ENCODE results near the gene DRGX.

Gene DRGX

DNA sequence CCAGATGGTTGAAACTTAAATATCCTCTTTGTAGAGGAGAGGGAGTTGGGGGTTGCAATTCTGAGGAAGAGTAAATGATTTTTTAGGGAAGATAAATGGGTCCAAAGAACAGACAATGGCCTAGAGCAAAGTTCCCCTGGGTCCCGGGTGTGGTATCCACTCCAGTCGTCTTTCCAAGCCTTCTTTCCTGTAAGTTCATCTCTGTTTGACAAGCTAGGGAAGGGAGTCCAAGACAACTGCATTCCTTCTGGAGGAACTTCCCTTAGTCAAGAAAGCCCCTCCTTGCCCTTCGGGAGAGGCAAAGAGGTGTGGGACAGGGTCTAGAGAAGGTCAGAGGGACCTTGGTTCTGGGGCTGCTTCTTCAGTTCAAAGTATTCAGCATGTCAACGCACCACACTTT, 63.6 kb downstream of the DRGX start:
- TF ChIP-seq, protein P1, sequence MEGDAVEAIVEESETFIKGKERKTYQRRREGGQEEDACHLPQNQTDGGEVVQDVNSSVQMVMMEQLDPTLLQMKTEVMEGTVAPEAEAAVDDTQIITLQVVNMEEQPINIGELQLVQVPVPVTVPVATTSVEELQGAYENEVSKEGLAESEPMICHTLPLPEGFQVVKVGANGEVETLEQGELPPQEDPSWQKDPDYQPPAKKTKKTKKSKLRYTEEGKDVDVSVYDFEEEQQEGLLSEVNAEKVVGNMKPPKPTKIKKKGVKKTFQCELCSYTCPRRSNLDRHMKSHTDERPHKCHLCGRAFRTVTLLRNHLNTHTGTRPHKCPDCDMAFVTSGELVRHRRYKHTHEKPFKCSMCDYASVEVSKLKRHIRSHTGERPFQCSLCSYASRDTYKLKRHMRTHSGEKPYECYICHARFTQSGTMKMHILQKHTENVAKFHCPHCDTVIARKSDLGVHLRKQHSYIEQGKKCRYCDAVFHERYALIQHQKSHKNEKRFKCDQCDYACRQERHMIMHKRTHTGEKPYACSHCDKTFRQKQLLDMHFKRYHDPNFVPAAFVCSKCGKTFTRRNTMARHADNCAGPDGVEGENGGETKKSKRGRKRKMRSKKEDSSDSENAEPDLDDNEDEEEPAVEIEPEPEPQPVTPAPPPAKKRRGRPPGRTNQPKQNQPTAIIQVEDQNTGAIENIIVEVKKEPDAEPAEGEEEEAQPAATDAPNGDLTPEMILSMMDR (IDR thresholded peaks at IDR 0.05; ENCODE audit: insufficient read depth, low read length, poor library complexity, severe bottlenecking) = no peak
- no peak for DNase-seq (ENCODE audit: extremely low read depth, insufficient read length)
- Histone ChIP-seq H3K36me3 (ENCODE audit: control insufficient read depth, insufficient read depth, low read length) (no peaks in the 10 kb centered on the region), H3K27me3 (replicated peaks; ENCODE audit: control insufficient read depth, insufficient read depth, low read length) (0 out of 2 replicates have a peak, but pooled peaks cover 2% of the 10 kb centered on the region), H3K4me3 (replicated peaks; ENCODE audit: low read depth, low read length) (no peak overlapping the region)

DNA sequence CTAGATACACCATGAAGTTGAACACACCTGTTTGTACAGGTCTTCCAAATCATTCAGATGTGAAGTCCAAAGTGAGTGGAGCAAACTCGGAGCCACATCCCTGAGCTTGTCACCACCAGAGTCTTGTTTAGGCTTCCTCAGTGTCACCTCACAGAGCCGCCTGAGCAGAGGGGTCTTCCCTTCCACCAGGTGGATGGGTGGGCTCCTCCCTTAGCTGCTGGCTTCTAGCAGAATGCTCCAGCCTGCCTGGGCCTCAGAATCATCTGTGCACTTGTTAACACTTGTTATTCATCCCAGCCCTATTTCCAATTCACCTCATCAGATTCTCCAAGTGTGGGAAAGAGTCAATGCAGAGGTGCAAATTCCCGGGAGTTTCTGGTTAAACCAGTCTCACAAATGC, 64.5 kb downstream of the DRGX start:
- TF ChIP-seq, protein P1 (IDR thresholded peaks at IDR 0.05; ENCODE audit: insufficient read depth, low read length, poor library complexity, severe bottlenecking) = no peak
- no peaks in the 10 kb centered on the region for H3K36me3 ChIP-seq (ENCODE audit: control insufficient read depth, insufficient read depth, low read length)
- no peak overlapping the region for H3K4me3 ChIP-seq (replicated peaks; ENCODE audit: low read depth, low read length)
- DNase-seq (ENCODE audit: extremely low read depth, insufficient read length) = no peak
- H3K27me3 ChIP-seq (replicated peaks; ENCODE audit: control insufficient read depth, insufficient read depth, low read length) = peaks cover 2% of the 10 kb centered on the region; the same call in 1 of the 2 replicates

DNA sequence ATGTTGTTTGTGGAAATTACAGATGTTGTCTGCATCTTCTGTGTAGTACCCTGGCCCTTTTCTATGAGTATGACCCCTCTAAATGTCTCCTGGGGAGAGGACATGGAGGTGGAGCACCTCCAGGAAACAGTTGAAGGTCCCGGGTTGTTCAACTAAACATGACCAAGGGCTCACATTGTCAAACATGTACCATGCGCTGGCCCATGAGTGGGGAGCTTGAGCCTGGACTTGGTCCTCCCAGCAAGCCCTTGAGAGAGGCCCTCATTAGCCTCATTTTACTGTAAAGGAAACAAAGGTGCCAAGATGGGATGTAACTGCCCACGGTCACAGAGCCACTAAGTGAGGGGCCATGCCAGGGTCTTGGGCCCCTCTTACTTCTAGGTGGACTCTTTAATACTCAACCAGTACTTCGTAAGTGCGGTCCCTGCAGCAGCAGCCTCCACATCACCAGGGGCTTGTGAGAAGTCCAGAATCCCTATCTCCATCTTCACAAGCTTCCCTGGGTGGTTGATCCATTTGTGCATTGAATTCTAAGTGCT, 65.7 kb downstream of the DRGX start:
- H3K36me3 ChIP-seq (ENCODE audit: control insufficient read depth, insufficient read depth, low read length) = no peaks in the 10 kb centered on the region
- H3K27me3 ChIP-seq (replicated peaks; ENCODE audit: control insufficient read depth, insufficient read depth, low read length) = peaks cover 2% of the 10 kb centered on the region; the same call in 1 of the 2 replicates
- H3K4me3 ChIP-seq (replicated peaks; ENCODE audit: low read depth, low read length) = no peak overlapping the region
- TF ChIP-seq, protein P1 (IDR thresholded peaks at IDR 0.05; ENCODE audit: insufficient read depth, low read length, poor library complexity, severe bottlenecking) = no peak
- DNase-seq (ENCODE audit: extremely low read depth, insufficient read length) = no peak

DNA sequence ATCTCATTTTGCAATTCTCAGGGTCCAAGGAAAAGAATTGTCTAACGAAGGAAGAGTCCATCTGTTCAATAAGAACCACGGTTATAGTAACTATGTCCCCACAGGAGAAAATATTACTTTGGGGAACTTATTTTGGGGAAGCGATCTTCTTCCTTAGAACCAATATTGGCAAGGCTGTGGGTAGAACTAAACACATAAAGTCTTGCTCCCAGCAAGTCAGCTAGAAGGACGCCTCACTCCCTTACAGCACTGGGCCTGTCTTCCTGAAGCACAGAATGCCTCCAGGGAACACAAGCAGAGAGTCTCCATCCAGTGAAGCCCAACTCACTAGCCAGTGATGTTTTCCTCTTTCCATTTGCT, 66.8 kb downstream of the DRGX start:
- H3K36me3 ChIP-seq (ENCODE audit: control insufficient read depth, insufficient read depth, low read length) = no peaks in the 10 kb centered on the region
- no peak for DNase-seq (ENCODE audit: extremely low read depth, insufficient read length)
- TF ChIP-seq, protein P1 (IDR thresholded peaks at IDR 0.05; ENCODE audit: insufficient read depth, low read length, poor library complexity, severe bottlenecking) = no peak
- no peak overlapping the region for H3K4me3 ChIP-seq (replicated peaks; ENCODE audit: low read depth, low read length)
- H3K27me3 ChIP-seq (replicated peaks; ENCODE audit: control insufficient read depth, insufficient read depth, low read length) = peaks cover 2% of the 10 kb centered on the region; the same call in 1 of the 2 replicates

DNA sequence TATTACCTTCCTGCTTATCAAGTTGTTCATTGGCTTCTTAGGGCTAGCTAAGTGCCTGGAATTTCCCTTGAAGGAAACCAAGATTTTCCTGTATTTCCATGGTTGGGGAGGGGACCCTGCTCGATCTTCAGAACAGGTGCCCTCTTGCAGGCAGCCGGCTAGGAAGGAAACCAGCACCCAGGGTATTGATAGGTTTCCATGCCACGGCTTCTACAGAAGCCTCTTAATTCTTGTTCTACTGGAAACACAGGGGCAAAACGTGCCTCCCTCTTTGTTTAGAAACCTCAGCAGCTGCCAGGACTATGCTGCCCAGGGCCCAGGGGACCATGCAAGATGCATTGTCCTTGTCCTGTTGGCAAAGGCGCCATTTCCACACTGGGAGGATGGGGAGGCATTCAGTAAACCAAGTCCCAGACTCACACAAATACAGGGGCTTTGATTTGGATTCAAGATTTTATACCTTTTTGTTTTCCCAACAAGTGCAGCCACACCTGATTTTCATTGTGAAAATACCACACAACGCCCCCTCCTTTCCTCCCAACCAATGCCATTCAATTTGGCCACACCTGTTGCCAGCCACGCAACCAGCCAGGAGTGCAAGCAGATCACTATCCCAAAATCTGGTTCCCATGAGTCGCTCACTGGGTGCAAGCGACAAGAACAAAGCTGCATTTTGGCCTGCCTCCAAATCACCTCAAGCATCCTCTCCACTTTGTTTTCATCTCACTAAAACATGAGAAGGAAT, 67.3 kb downstream of the DRGX start:
- TF ChIP-seq, protein P1 (IDR thresholded peaks at IDR 0.05; ENCODE audit: insufficient read depth, low read length, poor library complexity, severe bottlenecking) = no peak
- Histone ChIP-seq H3K4me3 (replicated peaks; ENCODE audit: low read depth, low read length) (no peak overlapping the region), H3K27me3 (replicated peaks; ENCODE audit: control insufficient read depth, insufficient read depth, low read length) (peaks cover 2% of the 10 kb centered on the region), H3K36me3 (ENCODE audit: control insufficient read depth, insufficient read depth, low read length) (no peaks in the 10 kb centered on the region)
- DNase-seq (ENCODE audit: extremely low read depth, insufficient read length) = no peak
